Stomach (tissue), 4 donors: ENCODE measurements around the gene RNF225.

ENCODE experiments used
- CTCF ChIP-seq, 7 experiments: fragments of 450-650 bp in 4 of 7; fragments of 200-600 bp in 3 of 7; sonication (generic) in 3 of 7; IDR thresholded peaks; one replicate each; pipeline ENCODE4 v1.5.1; 2016 to 2019; ENCODE audit warnings: antibody characterized with exemption in 7 of 7, control low read depth in 2 of 7, mild to moderate bottlenecking in 1 of 7
- EP300 ChIP-seq: sonication (generic); formaldehyde crosslinking; IDR thresholded peaks from one replicate; pipeline ENCODE4 v1.6.1; 2017; ENCODE audit warnings: antibody characterized with exemption
- POLR2A ChIP-seq, 4 donors: fragments of 450-650 bp; IDR thresholded peaks; one replicate each; pipeline ENCODE4 v1.6.1; 2016; ENCODE audit warnings: antibody characterized with exemption in 4 of 4, control low read depth in 2 of 4, mild to moderate bottlenecking in 1 of 4, moderate library complexity in 1 of 4
- POLR2AphosphoS5 ChIP-seq, 3 donors: sonication (generic); formaldehyde crosslinking; IDR thresholded peaks; one replicate each; pipeline ENCODE4 v1.6.1; 2016; ENCODE audit warnings: antibody characterized with exemption in 3 of 3

GRCh38 chr19:58374200-58374599, 21.3 kb upstream of the RNF225 start:
- TF ChIP-seq EP300: no peak
- no peak for TF ChIP-seq POLR2AphosphoS5 (IDR thresholded peaks at IDR 0.05)
- TF ChIP-seq CTCF (IDR thresholded peaks at IDR 0.05): no peak
- no peak for TF ChIP-seq POLR2A (IDR thresholded peaks at IDR 0.05)
